ENCODE data around the gene SH3BGR. TPM values are rescaled to one million over a fixed set of nuclear protein-coding genes. Genes with fewer than 3 reads are reported as not detected.

Gene SH3BGR
- total RNA-seq, 1 donor from 2014 or later, result 2.3 TPM

- H3K27me3 Mint-ChIP-seq (ENCODE audit: low read depth), result no peaks in the 10 kb centered on the region
- no peaks in the 10 kb centered on the region for H3K9me3 Mint-ChIP-seq
- no peak for TF ChIP-seq CTCF (conservative IDR thresholded peaks at IDR 0.05)
- no peak for DNase-seq (ENCODE audit: low read depth, low spot score)
- no peak overlapping the region for H3K4me3 Mint-ChIP-seq
- peaks cover 10% of the 10 kb centered on the region for H3K4me1 Mint-ChIP-seq
- H3K36me3 Mint-ChIP-seq (ENCODE audit: low read depth), result no peaks in the 10 kb centered on the region
- H3K27ac Mint-ChIP-seq (ENCODE audit: unreplicated experiment), result no peak overlapping the region
Observed at GRCh38 chr21:39430016-39430415, 21.8 kb upstream of the SH3BGR start.

- Mint-ChIP-seq H3K4me3 (no peak overlapping the region), H3K27ac (ENCODE audit: unreplicated experiment) (no peak overlapping the region), H3K36me3 (ENCODE audit: low read depth) (no peaks in the 10 kb centered on the region), H3K27me3 (ENCODE audit: low read depth) (no peaks in the 10 kb centered on the region), H3K4me1 (peaks cover 10% of the 10 kb centered on the region), H3K9me3 (no peaks in the 10 kb centered on the region)
- DNase-seq (ENCODE audit: low read depth, low spot score), result no peak
- TF ChIP-seq CTCF (conservative IDR thresholded peaks at IDR 0.05), result no peak
Observed at GRCh38 chr21:39430457-39430856, 21.3 kb upstream of the SH3BGR start.

- no peak for DNase-seq (ENCODE audit: low read depth, low spot score)
- Mint-ChIP-seq H3K27me3 (ENCODE audit: low read depth) (no peaks in the 10 kb centered on the region), H3K4me1 (peaks cover 10% of the 10 kb centered on the region), H3K9me3 (no peaks in the 10 kb centered on the region), H3K4me3 (no peak overlapping the region), H3K27ac (ENCODE audit: unreplicated experiment) (no peak overlapping the region), H3K36me3 (ENCODE audit: low read depth) (no peaks in the 10 kb centered on the region)
- TF ChIP-seq CTCF (conservative IDR thresholded peaks at IDR 0.05), result no peak
Observed at GRCh38 chr21:39430954-39431353, 20.8 kb upstream of the SH3BGR start.

GRCh38 chr21:39434950-39435349 is 16.8 kb upstream of the SH3BGR start:
- no peak overlapping the region for H3K4me3 Mint-ChIP-seq
- no peaks in the 10 kb centered on the region for H3K27me3 Mint-ChIP-seq (ENCODE audit: low read depth)
- no peaks in the 10 kb centered on the region for H3K9me3 Mint-ChIP-seq
- peaks cover 10% of the 10 kb centered on the region for H3K4me1 Mint-ChIP-seq
- no peak overlapping the region for H3K27ac Mint-ChIP-seq (ENCODE audit: unreplicated experiment)
- TF ChIP-seq CTCF (conservative IDR thresholded peaks at IDR 0.05), result no peak
- H3K36me3 Mint-ChIP-seq (ENCODE audit: low read depth), result no peaks in the 10 kb centered on the region
- DNase-seq (ENCODE audit: low read depth, low spot score), result no peak

- H3K4me3 Mint-ChIP-seq, result no peak overlapping the region
- no peaks in the 10 kb centered on the region for H3K9me3 Mint-ChIP-seq
- DNase-seq (ENCODE audit: low read depth, low spot score), result no peak
- H3K36me3 Mint-ChIP-seq (ENCODE audit: low read depth), result no peaks in the 10 kb centered on the region
- TF ChIP-seq CTCF (conservative IDR thresholded peaks at IDR 0.05), result no peak
- H3K27ac Mint-ChIP-seq (ENCODE audit: unreplicated experiment), result no peak overlapping the region
- H3K27me3 Mint-ChIP-seq (ENCODE audit: low read depth), result no peaks in the 10 kb centered on the region
- H3K4me1 Mint-ChIP-seq, result peaks cover 8% of the 10 kb centered on the region
Observed at GRCh38 chr21:39439232-39439631, 12.5 kb upstream of the SH3BGR start.
